NT2/D1 (cell line): ENCODE data around the gene KRT73.

Experiments
- DNase-seq: peaks from one replicate; pipeline ENCODE4 v3.0.0-alpha.2; 2011; ENCODE audit warnings: low read depth, low spot score
- H3K27me3 ChIP-seq: 2 replicates; pipeline ENCODE4 v1.6.0; 2011; ENCODE audit warnings: mild to moderate bottlenecking; ENCODE audit not compliant: insufficient read length, insufficient read depth
- H3K36me3 ChIP-seq: 2 replicates; pipeline ENCODE4 v1.6.1; 2011; ENCODE audit warnings: mild to moderate bottlenecking, low read length, mixed read lengths; ENCODE audit not compliant: insufficient read depth, insufficient read length
- H3K4me1 ChIP-seq: 2 replicates; pipeline ENCODE4 v1.5.1; 2011; ENCODE audit not compliant: insufficient read depth, insufficient read length
- H3K4me3 ChIP-seq: 2 replicates; pipeline ENCODE4 v1.5.1; 2011; ENCODE audit warnings: low read depth; ENCODE audit not compliant: insufficient read length
- H3K9ac ChIP-seq: 2 replicates; pipeline ENCODE4 v1.6.0; 2011; ENCODE audit warnings: low read depth; ENCODE audit not compliant: insufficient read length
- H3K9me3 ChIP-seq: 2 replicates; pipeline ENCODE4 v1.5.1; 2011; ENCODE audit warnings: mild to moderate bottlenecking, low read length; ENCODE audit not compliant: insufficient read depth
- SUZ12 ChIP-seq: IDR thresholded peaks from 2 replicates; pipeline ENCODE4 v1.6.1; 2011; ENCODE audit not compliant: insufficient read length, insufficient read depth; ENCODE audit errors: extremely low read depth
- YY1 ChIP-seq: IDR thresholded peaks from 2 replicates; pipeline ENCODE4 v1.6.1; 2011; ENCODE audit not compliant: insufficient read length, insufficient read depth
- ZNF274 ChIP-seq: IDR thresholded peaks from 2 replicates; pipeline ENCODE4 v1.6.1; 2011; ENCODE audit warnings: mild to moderate bottlenecking, low read depth, low read length

The KRT73 gene

DNA sequence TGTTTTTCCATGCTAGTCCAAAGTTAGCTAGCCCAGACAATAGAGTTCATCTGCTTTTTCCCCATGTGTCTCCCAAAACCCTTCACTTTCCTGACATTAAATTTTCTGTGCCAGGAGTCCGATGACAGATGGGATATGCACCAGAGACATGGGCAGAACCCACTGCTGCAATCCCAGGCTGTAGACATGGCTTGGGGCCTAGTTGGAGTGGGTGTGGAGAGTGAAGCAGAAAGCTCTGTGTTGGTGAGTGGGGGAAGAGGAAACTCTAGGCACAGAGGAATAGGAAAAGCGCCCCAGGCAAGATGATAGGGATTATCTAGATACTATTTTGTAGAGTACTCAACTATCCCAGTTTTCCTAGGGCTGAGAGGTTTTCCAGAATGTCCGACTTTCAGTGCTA lies 39.9 kb downstream of the KRT73 start:
- DNase-seq: no peak
- no peak overlapping the region for H3K4me3 ChIP-seq
- peaks cover 9% of the 10 kb centered on the region for H3K4me1 ChIP-seq
- H3K27me3 ChIP-seq: no peaks in the 10 kb centered on the region
- no peak overlapping the region for H3K9ac ChIP-seq
- H3K9me3 ChIP-seq: no peaks in the 10 kb centered on the region
- H3K36me3 ChIP-seq: no peaks in the 10 kb centered on the region
- TF ChIP-seq YY1 (no peak), ZNF274 (no peak), SUZ12 (no peak)

- H3K36me3 ChIP-seq: no peaks in the 10 kb centered on the region
- DNase-seq: no peak
- peaks cover 2% of the 10 kb centered on the region for H3K4me1 ChIP-seq
- H3K4me3 ChIP-seq: no peak overlapping the region
- no peak overlapping the region for H3K9ac ChIP-seq
- H3K27me3 ChIP-seq: no peaks in the 10 kb centered on the region
- TF ChIP-seq SUZ12 (no peak), ZNF274 (no peak), YY1 (no peak)
- H3K9me3 ChIP-seq: no peaks in the 10 kb centered on the region
Measured at GRCh38 chr12:52577316-52577715, 41.0 kb downstream of the KRT73 start.

- no peaks in the 10 kb centered on the region for H3K9me3 ChIP-seq
- no peak for DNase-seq
- no peaks in the 10 kb centered on the region for H3K36me3 ChIP-seq
- H3K4me3 ChIP-seq: no peak overlapping the region
- no peaks in the 10 kb centered on the region for H3K4me1 ChIP-seq
- no peak overlapping the region for H3K9ac ChIP-seq
- H3K27me3 ChIP-seq: no peaks in the 10 kb centered on the region
- TF ChIP-seq YY1 (no peak), ZNF274 (no peak), SUZ12 (no peak)
Measured at GRCh38 chr12:52575948-52576347, 42.4 kb downstream of the KRT73 start.

- DNase-seq: no peak
- Histone ChIP-seq H3K9me3 (no peaks in the 10 kb centered on the region), H3K9ac (no peak overlapping the region), H3K4me1 (no peaks in the 10 kb centered on the region), H3K36me3 (no peaks in the 10 kb centered on the region), H3K27me3 (no peaks in the 10 kb centered on the region), H3K4me3 (no peak overlapping the region)
- TF ChIP-seq SUZ12 (no peak), YY1 (no peak), ZNF274 (no peak)
Measured at GRCh38 chr12:52575256-52575655, 43.1 kb downstream of the KRT73 start.

DNA sequence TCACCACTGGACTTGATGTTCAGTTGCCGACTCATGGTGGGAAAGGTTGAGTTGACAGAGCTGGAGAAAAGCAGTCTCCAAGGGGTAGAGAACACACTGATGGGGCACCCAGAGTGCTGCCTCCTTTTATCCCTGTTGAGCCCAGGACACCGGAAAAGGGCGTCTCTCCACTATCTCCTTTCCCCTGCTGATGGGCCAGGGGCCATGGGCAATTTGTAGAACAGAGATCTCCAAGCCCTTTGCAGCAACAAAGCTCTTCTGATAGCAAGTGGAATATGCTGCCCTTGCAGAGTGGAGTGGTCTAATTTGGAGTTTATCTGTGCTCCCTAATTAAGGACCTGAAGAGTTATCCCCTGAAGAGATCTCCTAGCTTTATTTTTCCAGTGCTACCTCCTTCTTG lies 44.6 kb downstream of the KRT73 start, which contains the start of gene KRT74:
Gene KRT74, minus strand, starts transcription at position 101 of the 400 bp plus-strand sequence. Its CDS starts 66 bp downstream, at position 35.
- no peak for DNase-seq
- Histone ChIP-seq H3K9me3 (no peaks in the 10 kb centered on the region), H3K27me3 (no peaks in the 10 kb centered on the region), H3K9ac (no peak within 1 kb of the TSS), H3K4me1 (no peaks in the 10 kb centered on the region), H3K36me3 (no peaks in the 10 kb centered on the region), H3K4me3 (no peak within 1 kb of the TSS)
- TF ChIP-seq YY1 (no peak), SUZ12 (no peak), ZNF274 (no peak)

- H3K9ac ChIP-seq: no peak overlapping the region
- TF ChIP-seq YY1 (no peak), ZNF274 (no peak), SUZ12 (no peak)
Measured at GRCh38 chr12:52573306-52573705, 45.1 kb downstream of the KRT73 start.

DNA sequence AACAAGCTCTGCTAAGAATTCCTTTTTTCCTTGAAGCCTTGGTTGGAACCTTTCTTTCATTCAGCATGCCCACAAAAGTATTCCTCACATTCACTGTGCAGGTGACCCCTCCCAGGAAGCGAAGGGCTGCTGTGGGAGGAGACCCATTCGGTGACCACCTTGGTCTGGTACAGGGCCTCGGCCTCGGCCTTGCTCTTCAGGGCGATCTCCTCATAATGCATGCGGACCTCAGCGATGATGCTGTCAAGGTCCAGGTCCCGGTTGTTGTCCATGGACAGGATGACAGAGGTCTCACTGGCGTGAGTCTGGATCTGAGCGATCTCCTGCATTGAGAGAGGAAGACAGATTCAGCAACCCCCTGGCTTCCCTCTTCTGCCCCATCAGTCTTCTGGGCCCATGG lies 47.8 kb downstream of the KRT73 start:
- Histone ChIP-seq H3K9me3 (no peaks in the 10 kb centered on the region), H3K36me3 (no peaks in the 10 kb centered on the region), H3K4me3 (no peak overlapping the region), H3K27me3 (no peaks in the 10 kb centered on the region), H3K4me1 (peaks cover 6% of the 10 kb centered on the region), H3K9ac (no peak overlapping the region)
- TF ChIP-seq SUZ12: no peak
- TF ChIP-seq YY1: no peak
- no peak for TF ChIP-seq ZNF274
- no peak for DNase-seq

More at GRCh38 chr12:52573306-52573705, 45.1 kb downstream of the KRT73 start:
- Histone ChIP-seq H3K27me3 (no peaks in the 10 kb centered on the region), H3K9me3 (no peaks in the 10 kb centered on the region), H3K4me3 (no peak overlapping the region), H3K4me1 (no peaks in the 10 kb centered on the region), H3K36me3 (no peaks in the 10 kb centered on the region)
- DNase-seq: no peak
